Activated CD4-positive, alpha-beta T cell treated with anti-CD3 and anti-CD28 coated beads for 36 hours (primary cell): ENCODE data around the gene THRB. TPM values are rescaled to one million over a fixed set of nuclear protein-coding genes. Genes with fewer than 3 reads are reported as not detected.
A peak's percentile ranks its signal among the peaks of the same experiment; 100 is the strongest.

ENCODE experiments used
- ATAC-seq: fragments of 200-7000 bp; cut with Tn5 transposase; one replicate; pipeline ENCODE4 v1.10.0; 2021; ENCODE audit warnings: mild to moderate bottlenecking, moderate library complexity
- CTCF ChIA-PET: fragments of 350-600 bp; sonication (Branson Sonifier 250); formaldehyde crosslinking; loops from one replicate; lab custom pipeline; 2021; ENCODE audit warnings: antibody characterized with exemption; lab: Charles Lee
- POLR2A ChIA-PET: fragments of 350-600 bp; sonication (Branson Sonifier 250); formaldehyde crosslinking; loops from one replicate; lab custom pipeline; 2021; ENCODE audit warnings: antibody characterized with exemption, inconsistent platforms; lab: Charles Lee
- DNase-seq: peaks from one replicate; pipeline ENCODE4 v3.0.0-alpha.2; 2020
- H3K27ac Mint-ChIP-seq: one replicate; pipeline ENCODE4 v1.8.0; 2021; ENCODE audit warnings: mixed read lengths
- H3K27me3 Mint-ChIP-seq: one replicate; pipeline ENCODE4 v1.8.0; 2021; ENCODE audit warnings: mixed read lengths
- H3K36me3 Mint-ChIP-seq: one replicate; pipeline ENCODE4 v1.8.0; 2021; ENCODE audit warnings: low read depth, mixed read lengths
- H3K4me1 Mint-ChIP-seq: one replicate; pipeline ENCODE4 v1.8.0; 2021; ENCODE audit warnings: mixed read lengths
- H3K4me3 Mint-ChIP-seq: one replicate; pipeline ENCODE4 v1.8.0; 2021; ENCODE audit warnings: mild to moderate bottlenecking, moderate library complexity, mixed read lengths
- H3K9me3 Mint-ChIP-seq: one replicate; pipeline ENCODE4 v1.8.0; 2021; ENCODE audit warnings: low read depth, mixed read lengths
- intact Hi-C, 2 experiments: fragments of 100-400 bp; cut with DNase I in 1 of 2; cut with micrococcal nuclease in 1 of 2; formaldehyde crosslinking; loops; one replicate each; pipeline versions ENCODE4 v1.14.2 to v1.15.1; 2022 to 2024; cut with DNase I, micrococcal nuclease
- total RNA-seq, 2 experiments: library from RNA; stranded (reverse); gene quantifications; one replicate each; pipeline ENCODE4 v1.2.3, GENCODE V29; 2021

Gene THRB
- total RNA-seq, 2 experiments from 2014 or later = not detected

DNA sequence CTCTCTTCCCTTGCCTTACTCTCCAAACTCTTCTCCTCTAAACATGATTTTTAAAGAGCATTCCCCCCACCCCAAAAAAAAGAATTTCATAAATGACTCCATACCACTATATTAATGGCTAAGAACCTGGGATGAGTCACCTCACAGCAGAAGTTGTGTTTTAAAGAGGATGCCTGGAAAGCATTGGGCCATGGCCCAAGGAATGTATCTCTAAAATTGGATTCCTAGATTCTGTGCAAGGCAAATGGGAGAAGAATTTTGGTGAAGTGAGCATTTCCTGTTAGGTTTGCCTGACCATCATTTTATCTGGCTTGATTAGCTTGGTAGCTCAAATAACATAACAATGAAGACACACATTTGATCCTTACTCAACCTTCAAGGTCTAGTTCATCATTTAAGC is 298.1 kb downstream of the THRB start:
- Mint-ChIP-seq H3K27ac (no peak overlapping the region), H3K4me1 (no peaks in the 10 kb centered on the region), H3K27me3 (peaks cover 7% of the 10 kb centered on the region), H3K36me3 (no peaks in the 10 kb centered on the region), H3K9me3 (no peaks in the 10 kb centered on the region), H3K4me3 (no peak overlapping the region)
- ChIA-PET POLR2A (no interaction called here), CTCF (no interaction called here)
- intact Hi-C loops = loop anchor here in 1 of 2 experiments (1.0 kb wide), 1 partner anchor 25 kb away; no protein-coding TSS in a partner anchor
- ATAC-seq (no peak), DNase-seq (no peak)

DNA sequence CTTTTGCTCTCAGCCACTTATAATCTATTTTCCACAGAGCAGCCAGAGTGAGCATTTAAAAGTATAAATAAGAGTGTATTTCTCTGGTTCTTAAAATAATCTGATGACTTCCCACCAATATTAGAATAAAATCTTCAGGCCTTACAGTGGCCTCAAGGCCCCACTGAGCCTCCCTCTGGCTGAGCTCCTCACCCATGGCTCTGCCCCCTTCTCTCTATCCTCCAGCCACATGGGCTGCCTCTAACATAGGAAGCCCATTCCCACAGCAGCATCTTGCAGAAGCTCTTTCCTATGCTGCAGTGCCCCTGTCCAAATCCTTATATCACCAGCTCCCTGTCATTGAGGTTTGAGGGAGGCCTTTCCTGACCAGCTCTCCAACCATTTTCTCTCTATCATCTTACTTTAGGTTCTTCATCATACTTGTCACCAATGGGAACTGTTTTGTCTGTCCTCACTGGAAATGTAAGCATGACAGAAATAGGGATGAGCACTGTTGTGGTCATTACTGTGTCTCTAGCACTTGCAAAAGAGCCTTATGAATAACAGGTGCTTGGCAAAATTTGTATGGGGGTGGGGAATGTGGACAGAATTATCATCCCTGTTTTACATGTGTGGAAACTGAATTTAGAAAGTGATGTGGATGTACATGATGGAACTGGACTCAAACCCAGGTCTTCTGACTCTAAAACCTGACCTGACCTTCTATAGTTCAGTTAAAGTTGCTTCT is 299.0 kb downstream of the THRB start:
- H3K9me3 Mint-ChIP-seq = no peaks in the 10 kb centered on the region
- H3K27me3 Mint-ChIP-seq = peaks cover 3% of the 10 kb centered on the region
- intact Hi-C loops = loop anchor here in 1 of 2 experiments (1.0 kb wide), 1 partner anchor 26 kb away; no protein-coding TSS in a partner anchor
- DNase-seq (no peak), ATAC-seq (no peak)
- H3K27ac Mint-ChIP-seq = no peak overlapping the region
- CTCF ChIA-PET = interaction anchor here (0.6 to 1.8 kb wide), 4 partner anchors 10 to 129 kb away, joined by 3 to 4 read pairs (median 4); no protein-coding TSS in a partner anchor
- no peak overlapping the region for H3K4me3 Mint-ChIP-seq
- no peaks in the 10 kb centered on the region for H3K36me3 Mint-ChIP-seq
- H3K4me1 Mint-ChIP-seq = no peaks in the 10 kb centered on the region
- POLR2A ChIA-PET = no interaction called here

DNA sequence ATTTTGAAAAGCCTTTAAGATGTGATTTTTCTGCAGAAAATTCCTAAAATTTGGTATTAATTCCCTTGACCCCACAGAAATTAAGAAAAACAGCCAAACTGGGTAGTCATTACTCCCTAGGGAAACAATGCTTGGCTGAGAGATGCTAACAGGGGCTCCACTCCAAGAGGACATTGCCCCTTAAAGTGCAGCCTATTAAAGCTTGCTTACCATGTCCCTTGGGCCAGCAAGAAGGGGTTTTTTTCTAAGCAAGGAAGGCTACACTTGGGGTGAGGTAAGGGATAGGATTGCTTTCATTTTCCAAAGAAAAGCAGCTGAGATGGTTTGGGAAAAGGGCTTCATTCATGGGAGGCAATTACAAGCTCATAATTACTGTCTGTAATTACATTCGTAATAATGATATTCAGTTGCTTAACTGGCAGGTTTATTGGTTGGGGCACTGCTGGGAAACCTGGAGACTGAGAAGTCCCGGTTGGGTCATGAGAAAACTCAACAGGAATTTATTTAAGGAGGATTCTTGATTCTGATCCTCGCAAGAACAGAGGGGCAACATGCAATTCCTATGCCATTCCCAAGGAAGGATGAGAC is 302.1 kb downstream of the THRB start:
- no peaks in the 10 kb centered on the region for H3K4me1 Mint-ChIP-seq
- H3K27ac Mint-ChIP-seq = no peak overlapping the region
- H3K27me3 Mint-ChIP-seq = peaks cover 3% of the 10 kb centered on the region
- no peak overlapping the region for H3K4me3 Mint-ChIP-seq
- CTCF ChIA-PET = interaction anchor here (0.6 to 1.9 kb wide), 3 partner anchors 11 to 196 kb away, joined by 3 to 6 read pairs (median 5); no protein-coding TSS in a partner anchor
- DNase-seq (no peak), ATAC-seq (no peak)
- H3K36me3 Mint-ChIP-seq = no peaks in the 10 kb centered on the region
- no peaks in the 10 kb centered on the region for H3K9me3 Mint-ChIP-seq
- POLR2A ChIA-PET = no interaction called here
- intact Hi-C loops = no loop called here

DNA sequence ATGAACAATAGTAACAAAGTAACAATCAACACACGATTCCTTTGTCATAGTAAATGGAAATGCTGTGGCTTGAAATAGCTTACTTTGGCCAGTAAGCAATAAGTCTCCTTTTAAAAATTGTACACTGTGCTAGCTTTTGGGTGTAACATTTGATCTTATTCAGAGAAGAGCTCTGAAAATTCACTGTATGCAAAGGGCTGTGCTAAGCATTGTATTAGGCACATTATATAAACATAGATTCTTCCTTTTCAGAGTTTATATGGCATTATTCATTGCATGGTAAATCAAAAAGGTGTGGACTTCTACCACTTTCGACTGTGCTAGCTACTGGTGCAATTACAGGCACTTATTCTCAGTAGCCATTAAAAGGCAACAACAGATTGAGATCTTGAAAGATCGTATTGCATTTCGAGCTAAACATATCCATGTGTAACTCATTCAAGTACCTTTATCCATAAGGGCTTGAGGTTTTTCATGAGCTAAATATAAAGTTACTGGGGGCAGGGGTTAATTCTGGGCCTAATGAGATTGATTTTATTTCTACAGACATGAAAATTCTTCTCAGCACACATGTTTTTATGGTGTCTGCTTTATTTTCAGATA is 302.7 kb downstream of the THRB start:
- POLR2A ChIA-PET = no interaction called here
- intact Hi-C loops = no loop called here
- no peaks in the 10 kb centered on the region for H3K4me1 Mint-ChIP-seq

DNA sequence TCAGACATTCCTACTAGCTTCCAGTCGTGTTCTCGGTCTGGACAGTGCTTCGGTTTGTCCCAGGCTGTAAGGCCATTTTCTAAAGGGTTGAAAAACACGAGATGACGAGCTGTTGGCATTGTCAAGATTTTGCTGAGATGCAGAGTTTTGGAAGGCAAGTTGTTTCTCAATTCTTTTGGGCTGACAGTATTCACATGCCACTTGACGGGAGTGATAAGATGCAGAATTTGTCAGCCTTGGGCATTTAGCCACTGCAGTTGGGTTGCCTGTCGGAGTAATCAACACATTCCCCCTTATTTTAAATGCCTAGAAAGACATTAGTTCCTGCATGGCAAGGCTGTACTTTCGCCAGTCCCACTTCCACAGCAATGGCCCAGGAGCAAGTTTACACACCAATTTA is 304.4 kb downstream of the THRB start:
- Mint-ChIP-seq H3K27ac (no peak overlapping the region), H3K27me3 (peaks cover 3% of the 10 kb centered on the region), H3K36me3 (no peaks in the 10 kb centered on the region), H3K4me1 (no peaks in the 10 kb centered on the region), H3K9me3 (no peaks in the 10 kb centered on the region), H3K4me3 (no peak overlapping the region)
- CTCF ChIA-PET = interaction anchor here (1.1 to 1.2 kb wide), 2 partner anchors 8 to 11 kb away, joined by 5 read pairs; no protein-coding TSS in a partner anchor
- ATAC-seq (no peak), DNase-seq (no peak)
- intact Hi-C loops = no loop called here
- POLR2A ChIA-PET = no interaction called here

More for the DNA sequence above, 302.7 kb downstream of the THRB start:
- H3K27me3 Mint-ChIP-seq = peaks cover 3% of the 10 kb centered on the region
- CTCF ChIA-PET = interaction anchor here (0.6 to 1.9 kb wide), 5 partner anchors 10 to 263 kb away, joined by 3 to 6 read pairs (median 3); no protein-coding TSS in a partner anchor
- ATAC-seq = no peak
- DNase-seq = no peak
- H3K27ac Mint-ChIP-seq = no peak overlapping the region
- no peak overlapping the region for H3K4me3 Mint-ChIP-seq
- H3K9me3 Mint-ChIP-seq = no peaks in the 10 kb centered on the region
- no peaks in the 10 kb centered on the region for H3K36me3 Mint-ChIP-seq

DNA sequence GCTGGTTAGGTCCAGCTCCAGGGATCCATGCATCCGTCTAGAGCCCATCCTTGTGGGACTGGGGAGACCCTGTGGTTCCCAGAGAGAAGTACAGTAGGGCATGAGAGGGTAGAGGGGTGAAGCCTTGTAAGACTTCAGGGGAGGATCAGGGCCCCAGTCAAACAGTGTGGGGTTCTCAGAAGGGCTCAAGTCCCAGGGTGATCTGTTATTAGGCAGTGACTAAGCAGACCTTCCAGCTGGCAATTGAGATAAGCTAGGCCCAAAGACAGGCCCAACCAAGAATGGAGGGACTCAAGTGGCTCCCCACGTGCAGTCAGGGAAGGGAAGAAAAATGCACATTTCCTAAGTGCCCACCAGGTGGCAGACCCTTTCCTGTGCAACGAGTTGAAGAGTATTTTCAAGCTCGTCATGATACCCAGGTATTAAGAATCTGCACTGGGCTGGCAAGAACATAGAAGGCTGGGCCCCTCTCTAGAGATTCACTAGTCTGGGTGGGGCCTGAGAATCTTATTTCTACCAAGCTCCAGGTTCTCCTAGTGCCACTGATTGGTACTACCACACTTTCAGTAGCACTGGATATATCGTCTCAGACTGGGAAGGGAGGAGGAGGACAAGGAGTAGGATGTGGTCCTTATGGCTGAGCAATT is 308.8 kb downstream of the THRB start:
- Mint-ChIP-seq H3K36me3 (no peaks in the 10 kb centered on the region), H3K27ac (no peak overlapping the region), H3K4me3 (no peak overlapping the region), H3K27me3 (no peaks in the 10 kb centered on the region), H3K4me1 (no peaks in the 10 kb centered on the region), H3K9me3 (no peaks in the 10 kb centered on the region)
- ATAC-seq (peak; percentile 77), DNase-seq (peak; percentile 55)
- ChIA-PET POLR2A (interaction anchor here (0.6 kb wide), 1 partner anchor 115 kb away, joined by 4 read pairs; no protein-coding TSS in a partner anchor), CTCF (interaction anchor here (0.5 to 1.5 kb wide), 17 partner anchors 9 to 1859 kb away, joined by 3 to 8 read pairs (median 3); no protein-coding TSS in a partner anchor)
- intact Hi-C loops = loop anchor here in 1 of 2 experiments (1.0 kb wide), 2 partner anchors 52 to 497 kb away; no protein-coding TSS in a partner anchor

DNA sequence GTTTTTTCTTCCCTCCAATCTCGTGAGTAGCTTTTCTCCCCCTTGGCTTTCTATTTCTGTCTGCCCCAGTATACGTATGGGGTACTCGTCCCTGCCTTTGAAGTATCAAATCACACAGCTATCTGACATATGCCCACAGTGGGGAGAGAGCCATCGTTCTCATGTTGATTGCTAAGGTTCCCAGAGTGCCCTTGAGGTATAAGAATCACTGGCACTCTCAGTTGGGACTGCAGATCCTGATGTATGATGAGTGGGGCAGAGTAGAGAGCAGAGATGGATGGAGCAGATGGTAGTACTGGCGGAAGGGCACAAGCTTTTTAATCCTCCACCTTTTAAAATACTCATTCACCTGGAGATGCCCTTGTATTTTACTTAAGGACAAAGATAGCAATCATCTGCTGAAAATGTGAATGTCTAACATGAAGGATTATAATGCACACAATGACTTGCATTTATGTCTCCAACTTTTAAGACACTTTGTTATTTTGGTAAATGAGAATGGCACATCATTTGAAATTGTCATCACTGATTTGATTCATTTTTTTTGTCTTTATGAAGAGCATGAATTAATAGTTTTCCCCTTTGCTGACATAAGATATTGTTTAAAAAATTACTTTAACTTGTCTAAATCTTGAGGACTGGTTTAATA is 310.0 kb downstream of the THRB start:
- POLR2A ChIA-PET = interaction anchor here (0.7 kb wide), 1 partner anchor 249 kb away, joined by 4 read pairs; no protein-coding TSS in a partner anchor
- DNase-seq (no peak), ATAC-seq (no peak)
- Mint-ChIP-seq H3K36me3 (no peaks in the 10 kb centered on the region), H3K27ac (no peak overlapping the region), H3K9me3 (no peaks in the 10 kb centered on the region), H3K4me3 (no peak overlapping the region), H3K4me1 (no peaks in the 10 kb centered on the region), H3K27me3 (no peaks in the 10 kb centered on the region)
- CTCF ChIA-PET = interaction anchor here (0.8 to 1.4 kb wide), 2 partner anchors 75 to 187 kb away, joined by 3 to 4 read pairs; no protein-coding TSS in a partner anchor
- intact Hi-C loops = no loop called here

DNA sequence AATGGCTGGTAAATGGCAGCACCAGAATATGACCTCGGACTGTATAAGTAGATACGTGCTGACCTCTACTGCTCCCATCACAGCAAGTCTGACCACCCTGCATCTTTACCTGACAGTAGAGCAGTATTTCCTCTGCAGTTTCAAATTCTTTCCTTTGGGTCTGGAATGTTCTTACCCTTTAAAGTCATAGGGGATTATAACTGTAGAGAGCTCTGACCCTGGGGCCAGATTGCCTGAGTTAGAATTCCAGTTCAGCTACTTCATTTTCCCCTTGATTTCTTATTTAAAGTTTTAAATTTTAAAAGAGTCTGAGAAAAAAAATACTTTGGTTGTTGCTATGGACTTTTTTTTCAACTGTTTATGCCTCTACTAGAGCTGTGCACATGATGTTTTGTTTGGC is 311.9 kb downstream of the THRB start:
- H3K27ac Mint-ChIP-seq = no peak overlapping the region
- peaks cover 2% of the 10 kb centered on the region for H3K27me3 Mint-ChIP-seq
- no peaks in the 10 kb centered on the region for H3K4me1 Mint-ChIP-seq
- CTCF ChIA-PET = interaction anchor here (1.7 kb wide), 1 partner anchor 9 kb away, joined by 6 read pairs; no protein-coding TSS in a partner anchor
- intact Hi-C loops = no loop called here
- no peaks in the 10 kb centered on the region for H3K9me3 Mint-ChIP-seq
- no peak for ATAC-seq
- H3K4me3 Mint-ChIP-seq = no peak overlapping the region
- POLR2A ChIA-PET = no interaction called here
- no peak for DNase-seq
- H3K36me3 Mint-ChIP-seq = no peaks in the 10 kb centered on the region

DNA sequence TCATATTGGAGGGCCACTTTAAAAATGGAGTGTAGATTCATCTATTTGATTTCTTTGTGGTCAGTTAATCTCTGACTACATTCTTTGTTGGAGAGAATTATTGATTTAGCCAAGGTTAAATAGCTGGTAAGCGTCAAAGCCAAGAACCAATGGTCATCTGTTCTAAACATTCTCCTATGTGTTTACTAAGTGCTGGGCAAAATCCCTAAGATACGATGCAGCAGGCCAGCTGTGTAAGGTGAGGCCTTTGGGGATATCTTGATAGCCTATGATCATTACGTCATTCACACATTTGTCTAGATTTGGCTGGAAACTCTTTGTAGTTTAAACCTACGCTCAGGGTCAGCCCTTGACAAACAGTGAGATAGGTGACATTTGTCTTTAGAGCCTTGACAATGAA is 313.4 kb downstream of the THRB start:
- ChIA-PET POLR2A (no interaction called here), CTCF (interaction anchor here (0.8 to 1.7 kb wide), 3 partner anchors 9 to 184 kb away, joined by 3 to 6 read pairs (median 3); no protein-coding TSS in a partner anchor)
- H3K9me3 Mint-ChIP-seq = no peaks in the 10 kb centered on the region
- H3K27me3 Mint-ChIP-seq = peaks cover 2% of the 10 kb centered on the region
- intact Hi-C loops = no loop called here
- DNase-seq (no peak), ATAC-seq (no peak)
- no peak overlapping the region for H3K4me3 Mint-ChIP-seq
- H3K36me3 Mint-ChIP-seq = no peaks in the 10 kb centered on the region
- no peak overlapping the region for H3K27ac Mint-ChIP-seq
- H3K4me1 Mint-ChIP-seq = no peaks in the 10 kb centered on the region

DNA sequence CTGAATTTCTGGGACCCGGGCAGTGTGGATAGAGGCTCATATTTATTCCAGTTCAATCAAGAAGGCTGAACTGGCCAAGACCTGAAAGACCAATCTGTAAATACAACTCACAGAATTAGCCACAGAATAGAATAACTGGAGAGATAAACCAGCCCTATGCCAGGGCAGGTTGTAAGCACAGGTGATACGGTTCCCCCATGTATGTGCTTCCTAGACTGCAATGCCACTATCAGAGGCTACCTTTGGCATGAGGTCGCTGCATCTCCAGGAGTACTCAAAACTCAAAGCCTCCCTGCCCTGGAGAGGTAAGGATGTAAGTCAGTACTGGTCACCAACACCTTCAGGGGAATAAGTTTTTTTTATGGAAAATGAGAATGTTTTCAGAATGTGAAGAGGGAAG is 314.0 kb downstream of the THRB start:
- H3K27me3 Mint-ChIP-seq = peaks cover 2% of the 10 kb centered on the region
- intact Hi-C loops = no loop called here
- no peaks in the 10 kb centered on the region for H3K36me3 Mint-ChIP-seq
- ChIA-PET POLR2A (no interaction called here), CTCF (interaction anchor here (0.6 to 0.8 kb wide), 2 partner anchors 184 to 218 kb away, joined by 3 to 4 read pairs; no protein-coding TSS in a partner anchor)
- no peaks in the 10 kb centered on the region for H3K4me1 Mint-ChIP-seq
- ATAC-seq (no peak), DNase-seq (no peak)
- H3K27ac Mint-ChIP-seq = no peak overlapping the region
- H3K9me3 Mint-ChIP-seq = no peaks in the 10 kb centered on the region
- no peak overlapping the region for H3K4me3 Mint-ChIP-seq
